Measurements from ENCODE around the gene ISG20L2.

ISG20L2 gene

DNA sequence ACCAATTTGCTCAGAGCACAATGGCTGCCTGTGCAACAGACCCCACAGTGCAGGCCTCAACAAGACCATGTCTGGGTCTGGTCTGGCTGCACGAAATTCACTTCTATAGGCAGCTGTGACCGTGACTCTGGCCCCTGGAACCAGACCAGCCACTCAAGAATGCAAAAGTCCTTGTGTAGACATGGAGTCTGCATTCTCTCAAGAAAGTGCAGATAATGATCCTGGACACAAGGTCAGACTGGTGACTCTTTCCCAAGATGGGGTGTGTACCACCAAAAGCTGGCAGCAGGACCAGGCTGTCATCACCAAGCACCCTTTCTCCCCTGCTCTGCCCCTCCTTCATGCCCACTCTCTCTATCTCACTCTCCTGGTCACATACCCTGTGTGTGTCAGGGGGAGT is 7.4 kb downstream of the ISG20L2 start:
- ATAC-seq = no peak
- TF ChIP-seq ZNF70 (CRISPR knock-in tag; IDR thresholded peaks at IDR 0.05) (no peak), ZC3H10 (CRISPR knock-in tag; IDR thresholded peaks at IDR 0.05) (no peak), OSR1 (CRISPR knock-in tag; IDR thresholded peaks at IDR 0.05) (no peak), ISL1 (CRISPR knock-in tag; IDR thresholded peaks at IDR 0.05) (no peak)

DNA sequence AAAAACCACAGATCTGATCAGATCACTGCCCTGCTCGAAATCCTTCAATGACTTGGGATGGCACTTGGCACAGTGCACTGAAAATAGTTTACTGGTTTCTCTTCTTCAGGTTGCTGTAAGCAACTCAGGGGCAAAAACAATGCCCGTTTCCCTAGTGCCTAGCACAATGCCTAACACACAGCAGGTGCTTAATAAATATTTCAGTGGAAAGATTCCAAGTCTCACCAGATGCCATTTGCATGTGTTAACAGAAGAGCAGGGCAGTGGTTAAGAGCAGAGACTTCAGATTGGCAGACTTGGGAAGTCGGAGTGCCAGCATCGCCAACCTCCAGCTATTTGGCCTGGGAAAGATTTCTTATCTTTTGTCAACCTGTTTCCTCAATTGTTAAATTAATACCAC is 11.2 kb downstream of the ISG20L2 start:
- ATAC-seq = peak; percentile 8; the same call in 1 of the 3 replicates

DNA sequence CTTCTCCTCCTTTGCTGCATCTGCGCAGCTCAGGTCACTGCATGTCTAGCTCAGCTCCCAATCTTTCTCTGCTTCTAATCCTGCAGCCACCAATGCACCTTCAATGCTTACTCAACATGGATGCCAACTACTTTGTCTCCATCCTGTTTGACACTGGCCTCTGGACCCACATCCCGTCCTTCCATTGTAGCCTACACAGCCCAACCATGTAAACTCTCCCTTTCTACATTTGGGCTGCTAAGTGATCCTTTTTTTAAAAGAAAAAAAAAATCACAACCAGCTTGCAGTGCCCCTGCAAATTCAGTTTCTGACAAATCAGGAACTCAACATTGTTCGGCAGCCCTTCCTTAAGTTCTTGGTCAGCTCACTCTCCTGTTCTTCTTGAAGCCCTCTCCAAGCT is 13.7 kb downstream of the ISG20L2 start:
- TF ChIP-seq ZC3H10 (CRISPR knock-in tag; IDR thresholded peaks at IDR 0.05) (no peak), ZNF8 (CRISPR knock-in tag; IDR thresholded peaks at IDR 0.05) (no peak), ZNF70 (CRISPR knock-in tag; IDR thresholded peaks at IDR 0.05) (no peak), TOX (CRISPR knock-in tag; IDR thresholded peaks at IDR 0.05; ENCODE audit: borderline replicate concordance) (no peak), CSDC2 (CRISPR knock-in tag; IDR thresholded peaks at IDR 0.05) (no peak), ZFP30 (CRISPR knock-in tag; IDR thresholded peaks at IDR 0.05) (no peak), ARNTL (CRISPR knock-in tag; IDR thresholded peaks at IDR 0.05; ENCODE audit: borderline replicate concordance, low read depth) (no peak), OSR1 (CRISPR knock-in tag; IDR thresholded peaks at IDR 0.05) (no peak), ISL1 (CRISPR knock-in tag; IDR thresholded peaks at IDR 0.05) (no peak), GLIS3 (CRISPR knock-in tag; IDR thresholded peaks at IDR 0.05) (no peak), SNAI2 (CRISPR knock-in tag; IDR thresholded peaks at IDR 0.05) (no peak)
- TF ChIP-seq, protein P1, sequence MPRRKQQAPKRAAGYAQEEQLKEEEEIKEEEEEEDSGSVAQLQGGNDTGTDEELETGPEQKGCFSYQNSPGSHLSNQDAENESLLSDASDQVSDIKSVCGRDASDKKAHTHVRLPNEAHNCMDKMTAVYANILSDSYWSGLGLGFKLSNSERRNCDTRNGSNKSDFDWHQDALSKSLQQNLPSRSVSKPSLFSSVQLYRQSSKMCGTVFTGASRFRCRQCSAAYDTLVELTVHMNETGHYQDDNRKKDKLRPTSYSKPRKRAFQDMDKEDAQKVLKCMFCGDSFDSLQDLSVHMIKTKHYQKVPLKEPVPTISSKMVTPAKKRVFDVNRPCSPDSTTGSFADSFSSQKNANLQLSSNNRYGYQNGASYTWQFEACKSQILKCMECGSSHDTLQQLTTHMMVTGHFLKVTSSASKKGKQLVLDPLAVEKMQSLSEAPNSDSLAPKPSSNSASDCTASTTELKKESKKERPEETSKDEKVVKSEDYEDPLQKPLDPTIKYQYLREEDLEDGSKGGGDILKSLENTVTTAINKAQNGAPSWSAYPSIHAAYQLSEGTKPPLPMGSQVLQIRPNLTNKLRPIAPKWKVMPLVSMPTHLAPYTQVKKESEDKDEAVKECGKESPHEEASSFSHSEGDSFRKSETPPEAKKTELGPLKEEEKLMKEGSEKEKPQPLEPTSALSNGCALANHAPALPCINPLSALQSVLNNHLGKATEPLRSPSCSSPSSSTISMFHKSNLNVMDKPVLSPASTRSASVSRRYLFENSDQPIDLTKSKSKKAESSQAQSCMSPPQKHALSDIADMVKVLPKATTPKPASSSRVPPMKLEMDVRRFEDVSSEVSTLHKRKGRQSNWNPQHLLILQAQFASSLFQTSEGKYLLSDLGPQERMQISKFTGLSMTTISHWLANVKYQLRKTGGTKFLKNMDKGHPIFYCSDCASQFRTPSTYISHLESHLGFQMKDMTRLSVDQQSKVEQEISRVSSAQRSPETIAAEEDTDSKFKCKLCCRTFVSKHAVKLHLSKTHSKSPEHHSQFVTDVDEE (CRISPR knock-in tag; IDR thresholded peaks at IDR 0.05) = no peak
- TF ChIP-seq, protein P2, sequence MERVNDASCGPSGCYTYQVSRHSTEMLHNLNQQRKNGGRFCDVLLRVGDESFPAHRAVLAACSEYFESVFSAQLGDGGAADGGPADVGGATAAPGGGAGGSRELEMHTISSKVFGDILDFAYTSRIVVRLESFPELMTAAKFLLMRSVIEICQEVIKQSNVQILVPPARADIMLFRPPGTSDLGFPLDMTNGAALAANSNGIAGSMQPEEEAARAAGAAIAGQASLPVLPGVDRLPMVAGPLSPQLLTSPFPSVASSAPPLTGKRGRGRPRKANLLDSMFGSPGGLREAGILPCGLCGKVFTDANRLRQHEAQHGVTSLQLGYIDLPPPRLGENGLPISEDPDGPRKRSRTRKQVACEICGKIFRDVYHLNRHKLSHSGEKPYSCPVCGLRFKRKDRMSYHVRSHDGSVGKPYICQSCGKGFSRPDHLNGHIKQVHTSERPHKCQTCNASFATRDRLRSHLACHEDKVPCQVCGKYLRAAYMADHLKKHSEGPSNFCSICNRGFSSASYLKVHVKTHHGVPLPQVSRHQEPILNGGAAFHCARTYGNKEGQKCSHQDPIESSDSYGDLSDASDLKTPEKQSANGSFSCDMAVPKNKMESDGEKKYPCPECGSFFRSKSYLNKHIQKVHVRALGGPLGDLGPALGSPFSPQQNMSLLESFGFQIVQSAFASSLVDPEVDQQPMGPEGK (CRISPR knock-in tag; IDR thresholded peaks at IDR 0.05; ENCODE audit: borderline replicate concordance) = no peak
- ATAC-seq = no peak

More for the DNA sequence above, 11.2 kb downstream of the ISG20L2 start:
- TF ChIP-seq TCF4 (CRISPR knock-in tag; IDR thresholded peaks at IDR 0.05; ENCODE audit: borderline replicate concordance) (no peak), CSDC2 (CRISPR knock-in tag; IDR thresholded peaks at IDR 0.05) (no peak), PPARA (CRISPR knock-in tag; IDR thresholded peaks at IDR 0.05; ENCODE audit: borderline replicate concordance) (no peak), ZFP30 (CRISPR knock-in tag; IDR thresholded peaks at IDR 0.05) (no peak), OSR1 (CRISPR knock-in tag; IDR thresholded peaks at IDR 0.05) (no peak), ARNTL (CRISPR knock-in tag; IDR thresholded peaks at IDR 0.05; ENCODE audit: borderline replicate concordance, low read depth) (no peak), SNAI2 (CRISPR knock-in tag; IDR thresholded peaks at IDR 0.05) (no peak), ZNF8 (CRISPR knock-in tag; IDR thresholded peaks at IDR 0.05) (no peak)
- TF ChIP-seq, protein P3, sequence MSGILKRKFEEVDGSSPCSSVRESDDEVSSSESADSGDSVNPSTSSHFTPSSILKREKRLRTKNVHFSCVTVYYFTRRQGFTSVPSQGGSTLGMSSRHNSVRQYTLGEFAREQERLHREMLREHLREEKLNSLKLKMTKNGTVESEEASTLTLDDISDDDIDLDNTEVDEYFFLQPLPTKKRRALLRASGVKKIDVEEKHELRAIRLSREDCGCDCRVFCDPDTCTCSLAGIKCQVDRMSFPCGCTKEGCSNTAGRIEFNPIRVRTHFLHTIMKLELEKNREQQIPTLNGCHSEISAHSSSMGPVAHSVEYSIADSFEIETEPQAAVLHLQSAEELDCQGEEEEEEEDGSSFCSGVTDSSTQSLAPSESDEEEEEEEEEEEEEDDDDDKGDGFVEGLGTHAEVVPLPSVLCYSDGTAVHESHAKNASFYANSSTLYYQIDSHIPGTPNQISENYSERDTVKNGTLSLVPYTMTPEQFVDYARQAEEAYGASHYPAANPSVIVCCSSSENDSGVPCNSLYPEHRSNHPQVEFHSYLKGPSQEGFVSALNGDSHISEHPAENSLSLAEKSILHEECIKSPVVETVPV (CRISPR knock-in tag; IDR thresholded peaks at IDR 0.05) = no peak
- TF ChIP-seq, protein P2 (CRISPR knock-in tag; IDR thresholded peaks at IDR 0.05; ENCODE audit: borderline replicate concordance) = no peak

DNA sequence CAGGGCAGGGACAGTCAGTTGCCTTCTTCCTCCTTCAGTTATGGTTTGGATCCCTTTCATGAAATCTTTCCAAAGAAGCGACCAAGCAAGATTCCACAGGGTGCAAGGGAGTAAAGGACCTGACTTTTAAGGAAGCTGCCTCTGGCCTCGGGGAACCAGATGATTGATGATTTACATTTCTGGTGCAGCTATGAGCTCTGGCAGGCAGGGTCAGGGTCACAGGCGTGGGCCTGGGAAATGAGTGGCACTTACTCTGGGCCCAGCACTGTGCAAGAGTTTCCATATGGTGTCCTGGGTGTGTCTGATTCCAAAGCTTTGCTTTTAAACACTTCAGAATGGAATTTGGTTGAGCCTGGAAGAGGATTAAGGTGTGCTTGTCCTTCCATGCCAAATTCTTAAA is 15.9 kb downstream of the ISG20L2 start:
- no peak for ATAC-seq
- TF ChIP-seq ZC3H10 (CRISPR knock-in tag; IDR thresholded peaks at IDR 0.05) (no peak), ISL1 (CRISPR knock-in tag; IDR thresholded peaks at IDR 0.05) (no peak), OSR1 (CRISPR knock-in tag; IDR thresholded peaks at IDR 0.05) (no peak), ZNF8 (CRISPR knock-in tag; IDR thresholded peaks at IDR 0.05) (no peak), PPARA (CRISPR knock-in tag; IDR thresholded peaks at IDR 0.05; ENCODE audit: borderline replicate concordance) (no peak), ZNF565 (CRISPR knock-in tag; conservative IDR thresholded peaks at IDR 0.05; ENCODE audit: low read depth) (no peak), GLIS3 (CRISPR knock-in tag; IDR thresholded peaks at IDR 0.05) (no peak)
- TF ChIP-seq, protein P4, sequence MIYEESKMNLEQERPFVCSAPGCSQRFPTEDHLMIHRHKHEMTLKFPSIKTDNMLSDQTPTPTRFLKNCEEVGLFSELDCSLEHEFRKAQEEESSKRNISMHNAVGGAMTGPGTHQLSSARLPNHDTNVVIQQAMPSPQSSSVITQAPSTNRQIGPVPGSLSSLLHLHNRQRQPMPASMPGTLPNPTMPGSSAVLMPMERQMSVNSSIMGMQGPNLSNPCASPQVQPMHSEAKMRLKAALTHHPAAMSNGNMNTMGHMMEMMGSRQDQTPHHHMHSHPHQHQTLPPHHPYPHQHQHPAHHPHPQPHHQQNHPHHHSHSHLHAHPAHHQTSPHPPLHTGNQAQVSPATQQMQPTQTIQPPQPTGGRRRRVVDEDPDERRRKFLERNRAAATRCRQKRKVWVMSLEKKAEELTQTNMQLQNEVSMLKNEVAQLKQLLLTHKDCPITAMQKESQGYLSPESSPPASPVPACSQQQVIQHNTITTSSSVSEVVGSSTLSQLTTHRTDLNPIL (CRISPR knock-in tag; IDR thresholded peaks at IDR 0.05; ENCODE audit: low read depth) = no peak

All from SK-N-SH treated with all-trans-retinoic acid at 6 μM for 48 hours (cell line).